Spleen (tissue), 7 donors: ENCODE data around the gene IL6R.

ENCODE experiments used
- CTCF ChIP-seq, 11 experiments: fragments of 200-600 bp in 7 of 11; fragments of 450-650 bp in 4 of 11; sonication (generic) in 4 of 11; IDR thresholded peaks in 8 of 11; conservative IDR thresholded peaks in 3 of 11; 1 replicate in 7 of 11; 2 replicates in 4 of 11; pipeline versions ENCODE4 v1.4.0 to v1.8.0; 2016 to 2021; ENCODE audit warnings: antibody characterized with exemption in 11 of 11, inconsistent platforms in 4 of 11, mild to moderate bottlenecking in 1 of 11
- POLR2A ChIP-seq, 3 donors: fragments of 450-650 bp; IDR thresholded peaks; one replicate each; pipeline ENCODE4 v1.5.1; 2017; ENCODE audit warnings: antibody characterized with exemption in 3 of 3, mild to moderate bottlenecking in 1 of 3
- donor health status: DM: no; HTN: no; CAD: no; lungs with moderate emphysema.
- donor health status: DM: no; HTN: no; CAD: no.
- donor health status: DM: no; HTN: no; CAD: no.

GRCh38 chr1:154456631-154457030 lies 51.5 kb downstream of the IL6R start:
- TF ChIP-seq POLR2A (IDR thresholded peaks at IDR 0.05) = no peak
- no peak for TF ChIP-seq CTCF (IDR thresholded peaks at IDR 0.05 in 8 of 11, conservative IDR thresholded peaks at IDR 0.05 in 3 of 11)
